GM20000 (cell line): Measurements from ENCODE around the gene FLT4.
"Not testable (repeated sequence)": the region's sequence is repeated elsewhere in the genome, so short reads cannot be mapped to it uniquely, and the experiment has no call there.

Experiments used
- DNase-seq: peaks from one replicate; pipeline ENCODE4 v3.0.0; 2012; ENCODE audit warnings: low spot score
- TF ChIP-seq, protein P1 (sequence below): IDR thresholded peaks from 2 replicates; pipeline ENCODE4 v1.5.1; 2012; ENCODE audit warnings: mild to moderate bottlenecking, control low read depth; ENCODE audit errors: extremely low read depth, missing control alignments

The FLT4 gene

DNA sequence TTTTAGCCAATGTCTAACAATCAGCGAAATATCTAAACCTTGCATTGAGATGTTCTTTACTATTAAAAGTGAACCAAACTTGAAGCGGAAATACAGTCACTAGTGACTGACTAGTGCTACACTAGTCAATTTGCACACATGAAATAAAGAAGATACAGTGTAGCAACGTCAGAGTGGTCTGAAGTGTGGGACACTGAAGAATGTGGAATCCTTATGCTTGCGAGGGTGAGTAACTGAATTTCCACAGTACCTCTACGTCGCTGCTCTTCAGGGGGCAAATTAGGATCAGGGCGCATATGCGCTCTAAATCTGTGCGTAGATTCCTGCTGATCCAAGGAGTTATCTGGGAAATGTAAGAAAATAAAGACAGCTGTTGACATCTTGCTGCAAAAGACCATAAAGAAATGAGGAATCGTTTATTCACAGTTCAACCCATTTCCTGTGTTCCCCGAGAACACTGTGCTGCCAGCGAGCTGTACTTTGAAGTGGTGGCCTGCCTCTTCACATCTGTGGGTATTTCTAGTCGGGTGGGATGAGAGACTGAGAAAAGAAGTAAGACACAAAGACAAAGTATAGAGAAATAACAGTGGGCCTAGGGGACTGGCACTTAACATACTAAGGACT, 39.8 kb upstream of the FLT4 start:
- TF ChIP-seq, protein P1, sequence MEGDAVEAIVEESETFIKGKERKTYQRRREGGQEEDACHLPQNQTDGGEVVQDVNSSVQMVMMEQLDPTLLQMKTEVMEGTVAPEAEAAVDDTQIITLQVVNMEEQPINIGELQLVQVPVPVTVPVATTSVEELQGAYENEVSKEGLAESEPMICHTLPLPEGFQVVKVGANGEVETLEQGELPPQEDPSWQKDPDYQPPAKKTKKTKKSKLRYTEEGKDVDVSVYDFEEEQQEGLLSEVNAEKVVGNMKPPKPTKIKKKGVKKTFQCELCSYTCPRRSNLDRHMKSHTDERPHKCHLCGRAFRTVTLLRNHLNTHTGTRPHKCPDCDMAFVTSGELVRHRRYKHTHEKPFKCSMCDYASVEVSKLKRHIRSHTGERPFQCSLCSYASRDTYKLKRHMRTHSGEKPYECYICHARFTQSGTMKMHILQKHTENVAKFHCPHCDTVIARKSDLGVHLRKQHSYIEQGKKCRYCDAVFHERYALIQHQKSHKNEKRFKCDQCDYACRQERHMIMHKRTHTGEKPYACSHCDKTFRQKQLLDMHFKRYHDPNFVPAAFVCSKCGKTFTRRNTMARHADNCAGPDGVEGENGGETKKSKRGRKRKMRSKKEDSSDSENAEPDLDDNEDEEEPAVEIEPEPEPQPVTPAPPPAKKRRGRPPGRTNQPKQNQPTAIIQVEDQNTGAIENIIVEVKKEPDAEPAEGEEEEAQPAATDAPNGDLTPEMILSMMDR = no peak
- DNase-seq = no peak

DNA sequence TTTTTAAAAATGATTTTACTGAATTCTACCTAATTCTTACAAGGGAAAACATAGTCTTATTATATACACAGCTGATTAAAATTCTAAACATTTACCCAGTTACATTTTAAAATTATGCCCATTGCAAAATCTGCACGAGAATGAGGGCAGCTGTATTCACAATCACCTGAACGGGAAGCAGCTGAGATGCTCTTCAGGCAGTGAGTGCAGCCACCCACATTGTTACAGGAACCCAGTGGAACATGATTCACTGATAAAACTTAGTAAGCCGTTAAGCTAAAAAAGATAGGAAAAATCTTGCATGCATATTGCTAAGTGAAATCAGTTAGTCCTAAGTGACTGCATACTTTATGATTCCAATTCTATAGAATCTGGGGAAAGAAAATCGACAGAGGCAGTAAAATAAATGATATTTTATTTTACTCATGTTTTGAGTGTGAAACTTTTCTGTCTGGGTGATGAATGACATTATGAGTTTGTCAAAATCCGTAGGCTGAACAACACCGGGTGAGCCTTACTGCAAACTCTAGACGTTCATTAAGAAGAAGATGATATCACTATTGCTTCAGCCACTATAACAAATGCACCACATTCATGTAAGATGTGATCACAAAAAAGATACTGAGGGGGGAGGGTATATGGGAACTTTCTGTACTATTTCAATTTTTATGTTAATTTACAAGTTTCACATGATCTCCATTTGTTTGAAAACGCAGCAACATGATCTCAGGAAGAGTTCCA, 39.1 kb upstream of the FLT4 start:
- TF ChIP-seq, protein P1 = no peak
- DNase-seq = no peak

DNA sequence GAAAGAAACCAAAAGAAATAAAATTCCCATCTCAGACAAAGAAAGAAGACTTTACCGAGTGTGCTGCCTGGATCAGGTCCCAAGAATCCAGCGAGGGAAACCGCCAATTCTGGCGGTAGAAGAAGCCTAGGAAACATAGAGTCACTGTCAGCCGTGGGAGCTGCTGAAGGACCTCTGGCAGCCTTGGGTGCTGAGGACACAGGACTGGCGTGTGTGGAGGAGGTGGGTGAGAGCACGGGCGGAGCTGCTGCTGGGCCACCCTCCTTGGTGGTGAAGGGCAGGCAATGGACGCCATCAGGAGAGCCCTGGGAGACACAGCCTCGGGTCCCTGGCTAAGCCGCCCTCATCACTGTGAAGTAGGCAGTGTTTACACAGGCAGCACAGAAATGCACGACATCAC, 37.4 kb upstream of the FLT4 start:
- not testable (repeated sequence) for DNase-seq

DNA sequence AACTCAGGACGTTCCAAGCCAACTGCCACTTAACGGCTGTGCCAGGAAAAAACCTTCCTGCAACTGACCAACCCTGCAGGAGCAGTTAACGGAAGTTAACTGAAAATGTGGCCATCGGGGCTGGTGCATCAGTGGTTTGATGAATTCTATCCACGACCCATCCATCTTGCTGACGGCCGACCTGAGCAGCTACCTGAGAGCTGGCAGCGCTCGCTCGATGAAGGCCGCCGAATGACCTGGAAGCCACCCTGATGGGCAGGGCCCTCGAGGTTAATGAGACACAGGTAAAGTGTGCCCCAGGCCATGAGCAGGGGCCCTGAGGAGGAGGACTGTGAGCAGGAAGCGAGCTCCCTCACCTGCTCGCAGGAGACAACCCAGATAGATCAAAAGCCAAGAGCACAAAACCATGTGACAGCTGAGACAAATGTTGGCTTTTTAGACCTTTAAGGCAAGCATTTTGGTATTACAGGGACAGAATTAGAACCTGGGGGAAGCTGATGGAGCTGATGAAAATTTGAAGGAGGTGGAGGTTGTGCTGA, 35.3 kb upstream of the FLT4 start:
- no peak for DNase-seq
- TF ChIP-seq, protein P1 = no peak

DNA sequence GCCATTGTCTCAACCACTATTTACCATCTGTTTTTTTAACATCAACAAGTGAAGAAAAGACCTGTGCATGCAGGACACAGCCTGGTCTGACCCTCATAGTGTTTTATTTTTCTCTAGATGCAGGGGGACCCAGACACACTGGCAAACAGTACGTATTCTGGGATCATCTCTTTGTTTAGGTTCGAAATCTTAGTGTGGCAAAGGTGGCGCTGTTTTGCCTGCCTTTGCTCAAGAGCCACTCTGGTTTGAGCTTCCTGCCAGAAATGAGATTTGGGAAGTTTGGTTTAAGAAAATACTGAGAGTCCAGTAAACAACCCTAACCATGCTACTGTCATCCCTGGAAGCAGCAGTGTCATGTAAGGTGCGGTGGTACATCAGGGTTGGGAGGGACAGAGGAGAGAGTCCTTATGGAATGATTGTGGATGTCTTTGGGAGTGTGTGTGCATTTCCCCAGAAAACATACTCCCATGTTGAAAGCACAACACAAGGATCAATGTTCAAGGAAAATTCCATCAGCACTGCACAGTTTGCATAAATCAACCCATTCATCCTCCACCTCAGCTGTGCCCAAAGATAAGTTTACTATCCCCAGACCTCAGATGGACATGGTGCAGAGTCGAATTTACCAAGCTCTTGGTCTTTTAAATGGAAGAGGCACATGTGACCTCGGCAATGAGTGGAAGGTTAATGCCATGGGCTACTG, 34.0 kb upstream of the FLT4 start:
- no peak for DNase-seq
- TF ChIP-seq, protein P1 = no peak

DNA sequence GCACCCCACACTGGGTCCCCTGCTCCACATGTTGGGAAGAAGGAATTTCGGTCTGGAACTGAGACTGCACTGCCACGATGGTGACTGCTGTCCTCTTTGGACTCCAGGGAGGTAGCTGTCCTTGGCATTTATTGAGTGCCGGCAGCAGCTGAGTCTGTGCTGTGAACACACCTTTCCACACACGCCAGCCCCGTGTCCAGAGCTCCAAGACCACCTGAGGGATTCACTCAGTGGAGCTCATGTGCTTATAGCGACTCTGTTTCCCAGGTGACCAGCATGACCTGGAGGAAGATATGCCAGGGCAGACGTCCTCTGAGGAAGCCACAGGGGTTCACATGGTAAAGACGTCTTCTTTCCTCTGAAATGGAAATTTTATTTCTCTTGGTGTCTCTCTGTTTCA, 33.2 kb upstream of the FLT4 start:
- no peak for DNase-seq
- TF ChIP-seq, protein P1 = no peak

DNA sequence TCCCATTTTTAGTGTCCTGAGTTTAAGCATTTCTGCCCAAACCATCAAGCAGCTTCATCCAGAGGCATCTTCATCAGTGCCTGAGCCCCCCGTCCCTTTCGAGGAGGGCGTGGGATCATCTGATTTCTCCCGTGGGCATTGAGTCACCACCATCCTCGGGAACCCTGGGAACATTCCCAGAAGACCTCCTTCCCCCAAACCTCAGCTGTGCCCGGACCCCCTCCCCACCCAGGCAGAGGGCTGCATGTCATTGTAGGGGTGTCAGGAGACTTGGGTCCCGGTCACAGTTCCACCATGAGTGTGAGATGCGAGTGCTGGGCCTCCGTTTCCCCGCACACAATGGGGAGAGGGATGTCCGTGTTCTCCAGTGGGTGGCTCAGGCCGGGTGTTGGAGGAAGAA, 32.6 kb upstream of the FLT4 start:
- DNase-seq = not testable (repeated sequence)

DNA sequence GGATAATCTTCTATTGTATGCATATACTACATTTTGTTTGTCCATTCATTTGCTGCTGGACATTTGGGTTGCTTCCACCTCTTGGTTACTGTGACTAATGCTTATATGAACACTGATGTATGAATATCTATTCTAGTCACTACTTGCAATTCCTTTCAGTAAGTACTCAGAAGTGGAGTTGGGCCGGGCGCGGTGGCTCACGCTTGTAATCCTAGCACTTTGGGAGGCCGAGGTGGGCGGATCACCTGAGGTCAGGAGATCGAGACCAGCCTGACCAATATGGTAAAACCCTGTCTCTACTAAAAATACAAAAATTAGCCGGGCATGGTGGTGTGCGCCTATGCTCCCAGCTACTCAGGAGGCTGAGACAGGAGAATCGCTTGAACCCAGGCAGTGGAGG, 28.9 kb upstream of the FLT4 start:
- DNase-seq = not testable (repeated sequence)
